ENCODE results near the gene MOSMO.

DNA sequence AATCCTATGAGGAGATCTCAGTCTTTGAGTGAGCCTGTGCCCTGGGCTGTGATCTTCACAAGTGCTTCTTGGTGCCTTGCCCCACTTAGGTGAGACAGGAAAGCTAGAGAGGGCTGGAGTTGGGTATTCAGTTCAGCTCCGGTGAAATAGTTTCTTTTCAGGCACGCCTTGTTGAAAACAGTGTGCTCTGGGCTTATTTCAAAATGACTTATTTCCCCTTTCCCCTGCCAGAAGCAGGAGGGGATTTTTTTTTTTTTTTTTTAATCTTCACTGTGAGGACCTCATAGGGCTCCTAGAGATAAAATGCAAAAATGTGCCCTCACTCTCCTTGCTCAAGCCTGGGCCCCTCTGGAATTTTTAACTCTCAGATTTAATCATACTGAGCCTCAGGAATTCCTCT is 27.2 kb downstream of the MOSMO start:
- TF ChIP-seq YY1 (IDR thresholded peaks at IDR 0.05; ENCODE audit: insufficient read depth, insufficient read length) (no peak), SUZ12 (IDR thresholded peaks at IDR 0.05; ENCODE audit: extremely low read depth, insufficient read depth, insufficient read length) (no peak), ZNF274 (IDR thresholded peaks at IDR 0.05; ENCODE audit: low read depth, low read length) (no peak)
